NCI-H345 treated with DMSO at 0.1 percent for 48 hours (cell line): ENCODE measurements around the gene INTS2.
"Not testable (repeated sequence)": the region's sequence is repeated elsewhere in the genome, so short reads cannot be mapped to it uniquely, and the experiment has no call there.

Experiments used
- DNase-seq: peaks from one replicate; lab custom pipeline; 2025; ENCODE audit not compliant: unreplicated experiment; lab: John Stamatoyannopoulos, UW

Gene INTS2, protein sequence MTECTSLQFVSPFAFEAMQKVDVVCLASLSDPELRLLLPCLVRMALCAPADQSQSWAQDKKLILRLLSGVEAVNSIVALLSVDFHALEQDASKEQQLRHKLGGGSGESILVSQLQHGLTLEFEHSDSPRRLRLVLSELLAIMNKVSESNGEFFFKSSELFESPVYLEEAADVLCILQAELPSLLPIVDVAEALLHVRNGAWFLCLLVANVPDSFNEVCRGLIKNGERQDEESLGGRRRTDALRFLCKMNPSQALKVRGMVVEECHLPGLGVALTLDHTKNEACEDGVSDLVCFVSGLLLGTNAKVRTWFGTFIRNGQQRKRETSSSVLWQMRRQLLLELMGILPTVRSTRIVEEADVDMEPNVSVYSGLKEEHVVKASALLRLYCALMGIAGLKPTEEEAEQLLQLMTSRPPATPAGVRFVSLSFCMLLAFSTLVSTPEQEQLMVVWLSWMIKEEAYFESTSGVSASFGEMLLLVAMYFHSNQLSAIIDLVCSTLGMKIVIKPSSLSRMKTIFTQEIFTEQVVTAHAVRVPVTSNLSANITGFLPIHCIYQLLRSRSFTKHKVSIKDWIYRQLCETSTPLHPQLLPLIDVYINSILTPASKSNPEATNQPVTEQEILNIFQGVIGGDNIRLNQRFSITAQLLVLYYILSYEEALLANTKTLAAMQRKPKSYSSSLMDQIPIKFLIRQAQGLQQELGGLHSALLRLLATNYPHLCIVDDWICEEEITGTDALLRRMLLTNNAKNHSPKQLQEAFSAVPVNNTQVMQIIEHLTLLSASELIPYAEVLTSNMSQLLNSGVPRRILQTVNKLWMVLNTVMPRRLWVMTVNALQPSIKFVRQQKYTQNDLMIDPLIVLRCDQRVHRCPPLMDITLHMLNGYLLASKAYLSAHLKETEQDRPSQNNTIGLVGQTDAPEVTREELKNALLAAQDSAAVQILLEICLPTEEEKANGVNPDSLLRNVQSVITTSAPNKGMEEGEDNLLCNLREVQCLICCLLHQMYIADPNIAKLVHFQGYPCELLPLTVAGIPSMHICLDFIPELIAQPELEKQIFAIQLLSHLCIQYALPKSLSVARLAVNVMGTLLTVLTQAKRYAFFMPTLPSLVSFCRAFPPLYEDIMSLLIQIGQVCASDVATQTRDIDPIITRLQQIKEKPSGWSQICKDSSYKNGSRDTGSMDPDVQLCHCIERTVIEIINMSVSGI

DNA sequence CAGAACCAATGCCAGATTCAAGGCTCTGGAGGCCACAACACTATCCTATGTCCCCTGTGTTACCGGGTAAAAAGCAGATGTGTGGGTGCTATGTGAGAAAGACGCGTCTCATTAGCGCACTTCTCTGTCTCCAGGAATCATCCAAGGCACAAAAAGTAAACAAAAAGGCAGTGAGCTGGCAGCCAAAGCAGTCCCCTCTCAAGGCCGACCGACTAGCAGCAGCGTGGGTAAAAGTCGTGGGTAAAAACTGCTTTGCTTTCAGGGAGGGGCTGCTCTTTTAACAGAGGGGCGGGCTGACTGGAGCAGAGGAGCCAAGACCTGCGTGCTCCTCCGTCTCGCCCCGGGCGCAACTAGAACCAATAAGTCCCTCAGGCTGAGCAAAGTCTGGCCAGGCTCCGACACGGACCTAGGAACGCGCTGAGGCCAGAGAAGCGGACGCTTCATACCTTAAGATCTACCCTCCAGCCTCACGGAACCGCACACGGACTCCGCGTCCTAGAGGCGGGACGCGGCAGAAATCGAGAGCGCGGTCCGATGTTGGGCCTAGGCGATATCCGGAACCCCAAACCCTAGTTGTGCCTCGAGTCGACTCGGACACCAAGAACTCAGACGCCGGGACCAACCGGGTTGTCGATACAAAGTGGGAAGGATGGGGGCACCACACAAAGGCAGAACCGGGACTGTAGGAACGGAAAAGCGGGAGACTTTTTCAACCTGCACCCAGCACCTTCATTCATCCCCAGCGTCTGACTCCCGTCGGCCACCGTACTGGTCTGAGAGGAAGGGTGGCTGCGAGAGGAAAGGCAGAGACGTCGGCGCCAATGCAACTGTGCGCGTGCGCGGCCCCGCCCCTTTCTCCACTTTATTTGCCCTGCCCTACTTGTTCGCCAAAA lies at the start of gene INTS2:
Gene INTS2 (minus strand): TSS at position 775 of the 893 bp plus-strand sequence. CDS start 1,338 bp downstream, outside the sequence.
- DNase-seq = peak; percentile 82

DNA sequence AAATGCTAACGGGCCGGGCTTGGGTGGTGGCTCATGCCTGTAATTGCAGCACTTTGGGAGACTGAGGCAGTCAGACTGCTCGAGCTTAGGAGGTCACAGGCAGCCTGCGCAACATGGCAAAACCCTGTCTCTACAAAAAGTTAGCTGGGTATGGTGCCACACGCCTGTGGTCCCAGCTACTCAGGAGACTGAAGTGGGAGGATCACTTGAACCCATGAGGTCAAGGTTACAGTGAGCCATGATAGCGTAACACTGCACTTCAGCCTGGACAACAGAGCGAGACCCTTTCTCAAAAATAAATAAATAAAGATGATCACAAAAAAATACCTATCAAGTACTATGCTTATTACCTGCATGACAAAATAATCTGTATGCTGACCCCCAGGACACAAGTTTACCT lies 46.3 kb upstream of the INTS2 start:
- no peak for DNase-seq

DNA sequence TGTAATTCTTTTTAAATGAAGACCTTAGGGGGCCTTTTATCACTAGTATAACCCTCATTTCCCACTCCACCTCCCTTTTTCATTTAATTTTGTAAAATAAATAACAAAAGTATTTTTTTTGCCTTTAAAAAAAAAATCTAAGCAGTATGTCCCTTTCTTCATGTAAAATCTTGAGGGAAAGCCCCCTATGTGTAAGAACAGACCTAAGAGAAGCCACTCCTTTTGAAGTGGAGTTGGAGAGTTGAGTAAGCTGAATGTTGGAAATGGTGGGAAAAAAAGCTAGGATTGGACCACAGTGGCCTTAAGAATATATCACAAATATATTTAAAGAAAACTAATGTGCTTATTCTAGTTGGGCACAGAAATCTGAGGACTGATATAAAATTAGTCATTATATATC lies 44.5 kb upstream of the INTS2 start:
- DNase-seq = no peak

DNA sequence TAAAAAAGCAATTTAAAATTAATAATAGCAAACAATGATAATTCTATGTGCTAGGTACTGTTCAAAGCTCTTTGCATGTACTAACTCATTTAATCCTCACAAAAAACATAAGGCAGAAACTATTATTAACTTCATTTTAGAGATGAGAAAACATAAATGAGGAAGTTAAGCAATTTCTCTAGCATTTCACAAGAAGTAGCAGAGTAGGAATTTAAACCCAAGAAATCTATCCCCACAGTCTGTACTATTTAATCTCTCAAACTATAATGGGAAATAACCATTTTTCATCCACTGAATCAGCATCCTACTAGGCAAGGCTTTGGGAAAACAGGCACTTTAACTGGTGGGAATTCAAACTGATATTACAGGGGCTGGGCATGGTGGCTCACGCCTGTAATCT lies 42.2 kb upstream of the INTS2 start:
- DNase-seq = no peak

DNA sequence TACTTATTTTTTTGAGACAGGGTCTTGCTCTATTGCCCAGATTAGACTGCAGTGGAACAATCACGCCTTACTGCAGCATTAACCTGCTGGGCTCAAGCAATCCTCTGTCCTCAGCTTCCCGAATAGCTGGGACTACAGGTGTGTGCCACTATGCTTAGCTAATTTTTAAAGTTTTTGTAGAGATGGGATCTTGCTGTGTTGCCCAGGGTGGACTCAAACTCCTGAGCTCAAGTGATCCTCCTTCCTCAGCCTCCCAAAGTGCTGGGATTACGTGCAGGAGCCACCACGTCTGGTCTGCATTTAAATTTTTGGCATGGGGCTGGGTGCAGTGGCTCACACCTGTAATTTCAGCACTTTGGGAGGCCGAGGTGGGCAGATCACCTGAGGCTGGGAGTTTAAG lies 41.0 kb upstream of the INTS2 start:
- DNase-seq = no peak

DNA sequence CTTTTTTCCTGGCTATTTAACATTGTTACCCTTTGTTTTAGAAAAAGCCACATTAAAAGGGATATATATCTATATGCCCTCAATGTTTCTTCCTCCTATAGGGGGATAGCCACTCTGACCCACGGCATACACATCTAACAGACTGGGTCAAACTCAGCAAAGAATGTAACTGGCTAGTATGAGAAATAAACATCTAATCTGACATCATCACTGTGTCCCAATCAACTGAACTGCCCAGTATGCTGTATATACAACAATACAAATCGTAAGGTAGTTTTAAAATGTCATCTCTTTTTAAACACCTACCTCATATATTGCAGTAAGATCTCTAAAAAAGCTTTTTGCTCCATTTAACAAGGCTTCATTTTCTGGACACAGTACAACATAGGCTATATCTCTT lies 39.9 kb upstream of the INTS2 start:
- DNase-seq = no peak

DNA sequence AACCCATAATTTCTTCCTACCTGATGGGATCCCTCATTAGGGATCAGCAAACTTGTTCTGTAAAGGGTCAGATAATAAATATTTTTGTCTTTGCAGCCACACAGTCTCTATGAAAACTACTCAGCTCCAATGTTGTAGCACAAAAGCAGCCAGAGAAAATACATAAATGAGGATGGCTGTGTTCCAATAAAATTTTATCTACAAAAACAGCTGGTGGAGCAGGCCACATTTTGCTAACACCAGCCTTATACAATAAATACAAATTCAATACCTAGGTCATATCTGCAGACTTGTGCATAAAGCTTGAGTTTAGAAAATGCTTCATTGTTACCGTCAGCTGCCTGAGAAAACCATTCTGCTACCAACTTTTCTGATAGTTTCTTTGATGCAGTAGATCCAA lies 38.4 kb upstream of the INTS2 start:
- no peak for DNase-seq

DNA sequence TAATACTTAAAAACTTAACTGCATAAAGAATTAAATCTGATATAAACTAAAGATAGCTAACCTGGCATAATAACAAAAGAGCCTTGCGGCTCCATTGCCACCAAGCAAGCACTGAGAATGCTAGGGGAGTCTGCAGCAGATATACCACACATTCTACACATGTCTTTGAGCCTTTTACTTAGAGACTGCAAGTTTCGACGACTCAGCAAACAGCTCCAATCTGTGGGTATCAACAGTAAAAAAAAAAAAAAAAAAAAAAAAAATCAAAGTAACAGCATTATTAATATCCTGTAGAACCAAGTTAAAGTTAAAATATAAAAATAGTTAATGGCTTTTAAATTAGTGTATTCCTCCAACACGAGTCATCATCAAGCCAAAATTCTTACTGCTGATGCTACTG lies 27.8 kb upstream of the INTS2 start:
- no peak for DNase-seq

DNA sequence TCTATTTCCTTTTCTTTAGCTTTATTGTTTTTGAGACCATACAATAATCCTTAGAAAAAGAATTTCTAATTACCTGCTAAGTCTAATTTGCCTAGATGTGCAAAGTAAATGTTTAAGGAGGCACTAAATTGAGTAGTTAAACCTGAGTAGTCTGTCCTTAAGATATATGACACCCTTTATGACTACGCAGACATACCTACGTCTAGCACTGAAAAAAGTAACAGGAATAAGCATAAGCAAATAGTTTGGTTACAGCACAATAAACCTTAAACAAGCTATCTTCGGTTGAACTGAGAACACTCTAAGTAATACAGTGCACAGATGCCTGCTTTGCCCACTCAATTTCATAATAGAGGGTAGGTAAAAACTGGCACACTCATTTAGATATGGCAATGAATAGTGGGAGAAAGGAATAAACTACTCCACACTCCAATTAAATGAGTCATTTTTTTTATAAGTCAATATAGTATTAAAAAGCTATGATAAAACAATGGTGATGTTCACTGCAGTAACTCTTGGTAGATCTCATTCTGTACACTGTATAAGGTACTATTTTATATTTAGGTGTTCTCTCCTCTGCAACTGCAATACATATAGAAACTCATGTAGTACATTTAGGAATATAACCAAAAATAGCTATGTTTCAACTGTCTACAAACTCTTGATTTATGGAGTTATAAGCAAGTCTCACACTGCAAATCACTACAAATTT lies 19.7 kb upstream of the INTS2 start:
- DNase-seq = no peak

DNA sequence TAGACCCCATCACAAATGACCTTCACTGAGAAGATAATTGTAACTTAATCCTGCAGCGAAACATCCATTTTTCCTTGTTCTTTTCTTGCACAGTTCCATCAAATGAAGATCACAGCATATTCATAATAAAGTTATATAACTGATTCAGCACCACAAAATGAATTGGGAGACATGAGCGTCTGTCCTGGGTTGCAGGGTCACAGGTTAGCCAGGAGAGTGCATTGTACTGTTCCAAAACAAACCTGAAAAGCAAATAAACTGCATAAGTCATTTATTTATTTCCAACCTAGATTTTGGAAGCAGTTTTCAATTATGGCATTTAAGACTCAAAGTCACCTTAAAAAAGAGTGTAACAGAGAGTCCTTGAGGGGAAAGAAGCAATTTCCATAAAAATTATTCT lies 18.6 kb upstream of the INTS2 start:
- no peak for DNase-seq

DNA sequence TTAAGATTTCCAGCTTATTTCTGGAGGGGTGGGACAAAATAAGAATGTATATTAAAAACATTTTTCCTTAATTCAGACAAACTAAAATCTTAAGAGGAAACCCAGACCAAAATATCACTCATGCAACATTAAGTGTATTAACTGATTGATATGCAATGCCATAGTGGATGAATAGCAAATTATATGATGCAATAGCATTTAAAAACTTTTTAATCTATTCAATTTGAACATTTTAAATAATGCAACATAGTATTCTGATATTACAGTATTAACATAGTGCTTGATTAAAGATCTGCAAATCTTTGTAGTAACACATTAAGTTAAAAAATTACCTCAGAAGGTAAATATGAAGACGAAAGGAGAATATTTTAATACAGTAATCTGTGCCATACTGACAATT lies 15.3 kb upstream of the INTS2 start:
- no peak for DNase-seq

DNA sequence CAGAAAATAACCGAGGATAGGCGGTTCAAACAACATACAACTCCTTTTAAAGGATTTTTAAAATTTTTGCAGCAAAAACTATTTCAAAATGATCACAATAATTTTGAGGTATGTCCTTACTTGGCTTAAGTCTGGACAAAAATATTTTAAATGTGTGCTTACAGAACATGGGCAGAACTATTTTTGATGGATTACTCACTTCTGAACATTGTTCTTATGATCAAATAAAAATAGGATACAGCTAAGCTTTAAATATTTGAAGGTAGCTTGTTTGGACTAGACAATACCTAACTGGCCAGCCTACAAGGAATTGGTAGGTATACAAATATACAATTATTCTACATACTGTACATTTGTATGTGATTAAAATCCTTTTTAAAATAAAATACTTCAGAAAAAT lies 14.3 kb upstream of the INTS2 start:
- DNase-seq = no peak

DNA sequence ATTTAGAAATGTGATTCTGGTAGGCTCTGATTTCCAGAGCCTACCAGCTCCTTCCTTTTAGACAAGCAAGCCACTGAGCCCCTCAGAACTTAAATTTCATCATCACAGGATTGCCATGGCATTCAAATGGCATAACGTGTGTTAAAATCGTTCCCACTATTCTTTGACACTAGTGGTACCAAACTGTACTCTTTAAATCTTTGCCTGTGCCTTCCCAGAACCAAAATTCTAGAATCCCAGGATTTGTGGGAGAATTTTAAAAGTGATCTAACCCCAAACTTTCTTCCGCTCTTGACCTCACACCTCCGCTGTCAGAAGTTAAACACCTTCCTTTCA lies 287 bp upstream of the INTS2 start:
- no peak for DNase-seq

DNA sequence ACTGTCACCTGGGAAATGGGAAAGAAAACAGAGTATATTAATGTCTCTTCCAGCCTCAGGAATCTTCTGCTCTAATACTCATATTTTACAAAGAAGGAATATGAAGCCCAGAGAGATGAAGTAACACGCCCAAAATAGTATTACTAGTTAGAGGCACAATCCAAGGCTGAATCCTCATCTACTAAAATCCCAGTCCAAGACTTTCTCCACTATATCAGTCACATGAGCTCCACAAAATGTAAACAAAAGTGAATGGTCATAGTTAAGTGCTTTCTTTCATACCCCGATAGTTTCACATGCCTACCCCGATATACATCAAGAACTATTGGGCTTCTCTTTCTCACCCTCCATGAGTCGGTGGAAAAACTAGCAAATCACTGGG lies 965 bp downstream of the INTS2 start:
- no peak for DNase-seq

DNA sequence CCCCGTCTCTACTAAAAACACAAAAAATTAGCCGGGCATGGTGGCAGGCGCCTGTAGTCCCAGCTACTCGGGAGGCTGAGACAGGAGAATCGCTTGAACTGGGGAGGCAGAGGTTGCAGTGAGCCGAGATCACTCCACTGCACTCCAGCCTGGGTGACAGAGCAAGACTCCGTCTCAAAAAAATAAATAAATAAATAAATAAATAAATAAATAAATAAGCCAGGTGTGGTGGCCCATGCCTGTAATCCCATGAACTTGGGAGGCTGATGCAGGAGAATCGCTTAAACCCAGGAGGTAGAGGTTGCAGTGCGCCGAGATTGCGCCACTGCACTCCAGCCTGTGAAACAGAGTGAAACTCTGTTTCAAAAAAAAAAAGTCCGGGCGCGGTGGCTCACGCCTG lies 12.6 kb downstream of the INTS2 start:
- not testable (repeated sequence) for DNase-seq

DNA sequence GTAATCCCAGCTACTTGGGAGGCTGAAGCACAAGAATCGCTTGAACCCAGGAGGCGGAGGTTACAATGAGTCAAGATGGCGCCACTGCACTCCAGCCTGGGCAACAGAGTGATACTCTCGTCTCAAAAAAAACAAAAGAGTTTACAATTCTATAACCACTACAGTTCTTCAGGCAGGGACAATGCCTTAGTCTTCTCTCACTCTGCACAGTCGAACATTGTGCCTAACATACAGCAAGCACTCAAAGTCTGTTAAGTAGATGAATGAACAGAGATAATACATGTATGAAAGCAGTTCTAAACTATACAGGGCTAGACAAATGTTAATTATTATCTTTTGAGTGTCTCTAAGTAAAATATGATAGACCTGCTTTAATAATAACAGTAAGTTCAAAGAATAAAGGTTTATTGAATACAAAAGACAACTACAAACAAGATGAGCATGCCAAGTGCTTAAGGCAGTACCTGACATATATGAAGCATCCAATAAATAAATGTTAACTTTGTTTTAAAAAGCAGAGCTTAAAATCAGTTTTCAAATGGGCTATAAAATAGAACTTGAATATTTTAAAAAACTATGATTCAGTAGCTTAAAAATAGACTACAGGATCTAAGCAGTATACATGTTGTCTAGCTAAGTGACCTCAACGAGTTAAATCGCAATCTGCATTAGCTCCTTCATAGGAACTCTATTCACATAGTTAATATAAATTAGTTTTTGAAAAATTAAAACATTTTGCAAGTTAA lies 19.3 kb downstream of the INTS2 start:
- no peak for DNase-seq

DNA sequence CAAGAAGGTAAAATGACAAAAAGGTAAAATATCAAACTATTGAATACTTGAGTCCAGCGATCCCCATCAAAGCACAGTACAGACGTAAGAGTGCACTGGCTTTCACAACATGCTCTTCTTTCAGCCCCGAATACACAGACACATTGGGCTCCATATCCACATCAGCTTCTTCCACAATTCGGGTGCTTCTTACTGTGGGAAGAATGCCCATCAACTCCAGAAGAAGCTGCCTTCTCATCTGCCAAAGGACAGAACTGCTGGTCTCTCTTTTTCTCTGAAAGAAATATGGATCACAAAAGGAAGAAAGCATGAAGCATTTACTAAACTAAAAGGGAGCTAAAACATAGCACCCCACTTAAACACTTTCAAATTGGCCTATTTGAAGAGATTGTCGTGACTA lies 20.4 kb downstream of the INTS2 start:
- DNase-seq = no peak

DNA sequence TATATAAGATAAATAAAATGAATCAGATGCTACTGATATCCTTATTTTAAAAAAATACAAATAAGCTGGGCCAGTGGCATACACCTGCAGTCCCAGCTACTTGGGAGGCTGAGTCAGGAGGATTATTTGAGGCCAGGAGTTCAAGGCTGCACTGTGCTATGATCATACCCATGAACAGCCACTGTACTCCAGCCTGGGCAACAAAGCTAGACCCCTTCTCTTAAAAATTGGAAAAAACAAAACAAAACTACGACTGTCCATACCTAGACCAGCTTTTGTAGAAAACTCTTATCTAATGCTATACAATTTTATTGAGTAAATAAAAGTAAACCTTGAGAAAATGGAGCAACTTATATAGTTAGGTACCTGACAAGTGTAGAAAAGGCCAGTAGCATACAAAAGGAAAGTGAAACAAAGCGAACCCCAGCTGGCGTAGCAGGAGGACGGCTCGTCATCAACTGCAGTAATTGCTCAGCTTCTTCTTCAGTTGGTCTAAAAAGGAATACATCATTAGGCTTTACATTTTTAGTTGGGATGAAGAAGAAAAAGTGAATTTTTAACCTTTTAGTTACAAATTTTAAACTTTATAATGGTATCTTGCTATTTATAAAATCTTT lies 23.6 kb downstream of the INTS2 start:
- DNase-seq = no peak

DNA sequence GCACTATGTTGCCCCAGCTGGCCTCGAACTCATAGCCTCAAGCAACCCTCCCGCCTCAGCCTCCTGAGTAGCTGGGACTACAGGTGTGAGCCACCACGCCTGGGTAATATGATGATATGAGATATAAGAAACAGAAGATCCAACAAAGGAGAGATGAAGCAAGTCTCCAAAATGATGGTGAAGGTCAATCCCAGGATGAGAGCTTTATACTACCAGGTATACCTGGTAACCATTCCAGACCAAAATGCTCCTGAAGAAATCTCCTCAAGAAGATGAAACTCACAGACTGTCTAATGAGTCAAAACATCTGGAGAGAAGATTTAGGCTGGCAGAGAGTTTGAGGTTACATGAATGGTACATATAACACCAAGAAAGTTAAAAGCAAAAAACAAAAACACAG lies 24.5 kb downstream of the INTS2 start:
- no peak for DNase-seq
